Amygdala (tissue), 56 donors: Measurements from ENCODE around the gene TASL.
"Not testable (repeated sequence)": the region's sequence is repeated elsewhere in the genome, so short reads cannot be mapped to it uniquely, and the experiment has no call there.

Source experiments
- DNase-seq, 56 donors: peaks; one replicate each; lab custom pipeline; 2025; lab: John Stamatoyannopoulos, UW

The TASL gene

GRCh38 chrX:30582664-30583063 lies 5.1 kb upstream of the TASL start:
- DNase-seq = no peak

- DNase-seq = no peak
Observed at GRCh38 chrX:30580641-30581040, 3.1 kb upstream of the TASL start.

GRCh38 chrX:30576881-30577280 lies 685 bp downstream of the TASL start:
- DNase-seq = no peak

GRCh38 chrX:30573125-30573524 lies 4.4 kb downstream of the TASL start:
- no peak for DNase-seq

DNA sequence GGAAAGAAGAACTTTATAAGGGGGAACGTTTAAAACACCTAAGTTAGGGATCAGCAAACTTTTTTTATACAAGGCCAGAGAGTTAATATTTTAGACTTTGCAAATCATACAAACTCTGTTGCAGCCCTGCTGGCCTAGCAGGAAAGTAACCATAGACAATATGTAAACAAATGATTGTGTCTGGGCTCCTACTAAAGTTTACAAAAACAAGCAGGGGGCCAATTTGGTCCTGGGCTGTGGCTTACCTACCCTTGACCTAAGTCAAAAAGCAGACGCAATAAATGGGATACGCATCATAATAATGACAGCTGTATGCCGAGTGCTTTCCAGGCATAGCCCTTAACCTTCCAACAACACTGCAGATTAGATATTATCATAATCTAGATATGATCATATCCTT lies 4.9 kb downstream of the TASL start:
- no peak for DNase-seq

DNA sequence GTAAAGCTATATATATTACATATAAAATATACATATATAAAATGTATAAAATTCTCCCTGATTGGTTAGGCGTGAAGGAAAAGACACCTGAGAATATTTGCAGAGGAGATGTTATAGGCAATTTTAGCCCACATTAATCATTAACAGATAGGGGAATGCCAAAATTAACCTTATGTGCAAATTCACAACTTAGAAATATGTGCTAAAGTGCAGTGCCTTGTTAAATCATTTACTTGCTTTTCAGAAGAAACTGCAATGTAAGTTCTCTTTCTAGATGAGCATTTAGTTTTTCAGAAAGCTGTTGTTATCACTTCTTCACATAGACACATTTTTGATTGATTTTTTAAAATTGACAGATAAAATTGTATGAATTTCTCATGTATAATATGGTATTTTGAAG lies 5.6 kb downstream of the TASL start:
- DNase-seq = no peak

DNA sequence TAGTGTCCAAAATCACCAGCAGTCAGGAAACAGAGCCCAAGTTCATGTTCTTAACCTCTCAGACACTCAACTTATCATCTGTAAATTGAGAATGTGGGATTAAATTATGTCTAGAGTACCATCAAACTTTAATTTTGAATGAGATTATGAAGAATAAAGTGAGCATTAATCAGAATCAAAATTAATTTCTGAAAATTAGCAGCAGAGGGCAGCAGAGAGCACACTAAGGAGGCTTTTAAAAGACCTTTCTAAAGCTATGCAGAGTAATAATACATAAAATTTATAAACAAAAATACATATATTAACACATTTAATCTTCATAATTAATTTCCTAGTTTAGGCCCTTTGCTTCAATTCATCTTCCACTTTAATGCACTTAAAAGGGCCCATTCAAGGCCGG lies 7.1 kb downstream of the TASL start:
- no peak for DNase-seq

GRCh38 chrX:30568136-30568535 lies 9.4 kb downstream of the TASL start:
- no peak for DNase-seq

GRCh38 chrX:30563070-30563469 lies 14.5 kb downstream of the TASL start:
- DNase-seq = not testable (repeated sequence)

DNA sequence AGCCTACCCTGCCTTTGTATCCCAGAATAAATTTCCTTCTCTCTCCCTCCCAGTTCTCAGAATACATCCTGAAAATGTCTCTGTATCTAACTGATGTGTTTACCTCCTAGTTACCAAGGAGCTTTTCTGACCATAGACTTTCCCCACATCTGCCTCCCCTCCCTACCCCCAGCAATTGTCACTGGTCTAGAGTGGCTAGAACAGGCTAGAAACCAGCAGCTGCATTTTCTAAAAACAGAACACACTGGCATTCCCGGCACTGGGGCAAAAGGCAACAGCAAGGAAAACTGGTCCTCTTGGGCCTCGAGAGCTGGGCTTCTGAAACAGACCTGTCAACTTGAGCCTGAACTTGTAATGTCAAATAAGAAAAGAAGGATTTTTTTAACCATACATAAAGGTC lies 16.4 kb downstream of the TASL start:
- DNase-seq = no peak

GRCh38 chrX:30538271-30538670 lies 39.3 kb downstream of the TASL start:
- no peak for DNase-seq

GRCh38 chrX:30533835-30534234 lies 43.7 kb downstream of the TASL start:
- no peak for DNase-seq

GRCh38 chrX:30533266-30533665 lies 44.3 kb downstream of the TASL start:
- no peak for DNase-seq

DNA sequence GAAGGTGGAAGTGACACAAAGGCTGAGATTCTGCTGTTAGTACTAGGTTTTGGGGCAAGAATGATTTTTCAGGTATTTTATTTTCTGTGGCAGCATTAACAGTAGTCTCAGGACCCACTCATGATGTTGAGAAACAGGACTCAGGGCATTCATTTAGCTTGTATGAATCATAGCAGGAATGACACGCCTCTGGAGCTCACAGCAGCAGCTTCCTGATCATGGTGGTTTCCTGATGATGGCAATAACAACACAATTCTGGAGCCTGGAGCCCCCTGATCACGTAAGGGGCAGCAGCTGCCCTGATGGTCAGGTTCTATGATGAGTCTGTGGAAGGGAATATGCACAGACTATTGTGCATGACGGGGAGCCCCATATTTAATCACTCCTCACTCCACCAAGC lies 47.0 kb downstream of the TASL start:
- DNase-seq = no peak

- no peak for DNase-seq
Observed at GRCh38 chrX:30525732-30526131, 51.8 kb downstream of the TASL start.

- DNase-seq = no peak
Observed at GRCh38 chrX:30521440-30522182, 56.0 kb downstream of the TASL start.

GRCh38 chrX:30513284-30513683 lies 64.3 kb downstream of the TASL start:
- no peak for DNase-seq
